GM12864 (cell line): ENCODE data around the gene STARD7.

Experiments used
- DNase-seq: peaks from one replicate; pipeline ENCODE4 v3.0.0-alpha.2; 2011; ENCODE audit warnings: low read depth
- H3K4me3 ChIP-seq: 2 replicates; pipeline ENCODE4 v1.5.1; 2011; ENCODE audit warnings: mild to moderate bottlenecking, low read depth, low read length, control low read depth
- TF ChIP-seq, protein P1 (sequence below): IDR thresholded peaks from 2 replicates; pipeline ENCODE4 v1.5.1; 2011; ENCODE audit warnings: low read depth, mild to moderate bottlenecking, moderate library complexity, low read length, control low read depth, inconsistent platforms; ENCODE audit errors: missing control alignments

Gene STARD7

DNA sequence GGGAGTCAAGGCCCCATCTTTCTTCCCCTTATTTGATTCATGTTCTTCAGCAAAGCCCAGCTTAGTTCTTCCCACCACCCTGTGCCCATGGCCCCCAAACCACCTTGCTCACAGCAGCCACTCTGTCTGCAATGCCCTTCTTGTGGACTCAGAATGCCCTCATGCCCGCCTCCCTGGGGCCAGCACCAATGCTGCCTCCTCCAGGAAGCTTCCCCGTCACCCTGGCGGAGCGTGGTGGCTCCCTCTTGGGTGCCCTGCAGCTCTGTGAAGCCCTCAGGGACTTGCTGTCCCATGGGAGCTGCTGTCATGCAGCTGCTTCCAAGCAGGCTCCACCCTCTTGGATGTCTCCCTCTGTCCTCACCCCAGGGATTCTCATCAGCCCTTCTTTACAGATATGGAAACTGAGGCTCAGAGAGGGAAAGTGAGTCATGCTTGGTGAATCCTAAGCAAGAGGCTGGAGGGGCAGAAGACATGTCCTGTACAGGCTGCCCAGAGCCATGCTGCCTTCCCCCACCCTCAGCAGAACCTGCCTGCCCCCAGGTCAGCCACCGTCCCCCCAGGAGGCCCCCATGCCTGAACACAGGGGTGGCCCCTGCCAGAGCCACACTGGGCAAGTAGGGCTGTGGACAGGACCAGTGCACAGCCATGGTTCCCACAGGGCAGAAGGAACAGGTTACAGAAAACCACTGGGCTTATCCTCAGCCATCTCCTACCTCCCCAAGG lies 51.5 kb downstream of the STARD7 start:
- DNase-seq: no peak
- TF ChIP-seq, protein P1, sequence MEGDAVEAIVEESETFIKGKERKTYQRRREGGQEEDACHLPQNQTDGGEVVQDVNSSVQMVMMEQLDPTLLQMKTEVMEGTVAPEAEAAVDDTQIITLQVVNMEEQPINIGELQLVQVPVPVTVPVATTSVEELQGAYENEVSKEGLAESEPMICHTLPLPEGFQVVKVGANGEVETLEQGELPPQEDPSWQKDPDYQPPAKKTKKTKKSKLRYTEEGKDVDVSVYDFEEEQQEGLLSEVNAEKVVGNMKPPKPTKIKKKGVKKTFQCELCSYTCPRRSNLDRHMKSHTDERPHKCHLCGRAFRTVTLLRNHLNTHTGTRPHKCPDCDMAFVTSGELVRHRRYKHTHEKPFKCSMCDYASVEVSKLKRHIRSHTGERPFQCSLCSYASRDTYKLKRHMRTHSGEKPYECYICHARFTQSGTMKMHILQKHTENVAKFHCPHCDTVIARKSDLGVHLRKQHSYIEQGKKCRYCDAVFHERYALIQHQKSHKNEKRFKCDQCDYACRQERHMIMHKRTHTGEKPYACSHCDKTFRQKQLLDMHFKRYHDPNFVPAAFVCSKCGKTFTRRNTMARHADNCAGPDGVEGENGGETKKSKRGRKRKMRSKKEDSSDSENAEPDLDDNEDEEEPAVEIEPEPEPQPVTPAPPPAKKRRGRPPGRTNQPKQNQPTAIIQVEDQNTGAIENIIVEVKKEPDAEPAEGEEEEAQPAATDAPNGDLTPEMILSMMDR: no peak
- H3K4me3 ChIP-seq: peak overlapping the region; percentile 7; the same call in 1 of the 2 replicates

DNA sequence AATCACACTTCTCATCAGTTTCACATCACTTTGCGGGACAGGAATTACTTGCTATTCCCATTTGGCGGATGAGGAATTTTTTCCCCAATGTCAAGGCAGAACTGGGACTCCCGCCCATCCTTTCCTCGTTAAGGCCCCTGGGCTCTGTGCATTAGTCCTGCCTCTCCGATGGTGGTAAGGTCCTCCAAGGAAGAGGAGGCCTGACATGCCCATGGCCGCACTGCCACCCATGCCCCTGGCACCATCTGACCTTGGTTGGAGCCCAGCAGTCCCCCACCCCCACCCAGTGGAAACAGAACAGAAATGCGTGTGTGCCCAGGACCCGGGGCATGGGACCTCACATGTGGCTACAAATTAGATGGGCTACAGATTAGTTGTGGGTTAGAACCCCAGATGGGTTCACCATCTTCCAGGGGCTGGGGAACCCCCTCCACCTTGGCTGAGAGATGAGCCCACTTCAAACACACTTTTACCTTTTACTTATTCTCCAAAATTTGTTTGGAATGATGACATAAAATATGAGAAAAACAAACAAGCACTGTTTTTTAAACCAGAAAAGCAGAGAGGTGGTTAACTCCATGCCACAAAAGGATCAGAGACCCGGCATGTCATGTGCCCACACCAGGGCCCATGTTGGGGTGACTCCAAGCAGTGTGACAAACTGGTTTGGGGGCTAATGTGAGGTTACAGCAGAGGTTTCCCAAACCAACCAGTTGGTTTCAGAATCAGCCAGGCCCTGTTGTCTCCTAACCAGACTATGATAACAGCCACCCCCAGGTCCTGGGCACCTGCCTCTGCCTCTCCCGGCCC lies 52.4 kb downstream of the STARD7 start:
- no peak for DNase-seq
- TF ChIP-seq, protein P1: no peak
- H3K4me3 ChIP-seq: no peak overlapping the region

DNA sequence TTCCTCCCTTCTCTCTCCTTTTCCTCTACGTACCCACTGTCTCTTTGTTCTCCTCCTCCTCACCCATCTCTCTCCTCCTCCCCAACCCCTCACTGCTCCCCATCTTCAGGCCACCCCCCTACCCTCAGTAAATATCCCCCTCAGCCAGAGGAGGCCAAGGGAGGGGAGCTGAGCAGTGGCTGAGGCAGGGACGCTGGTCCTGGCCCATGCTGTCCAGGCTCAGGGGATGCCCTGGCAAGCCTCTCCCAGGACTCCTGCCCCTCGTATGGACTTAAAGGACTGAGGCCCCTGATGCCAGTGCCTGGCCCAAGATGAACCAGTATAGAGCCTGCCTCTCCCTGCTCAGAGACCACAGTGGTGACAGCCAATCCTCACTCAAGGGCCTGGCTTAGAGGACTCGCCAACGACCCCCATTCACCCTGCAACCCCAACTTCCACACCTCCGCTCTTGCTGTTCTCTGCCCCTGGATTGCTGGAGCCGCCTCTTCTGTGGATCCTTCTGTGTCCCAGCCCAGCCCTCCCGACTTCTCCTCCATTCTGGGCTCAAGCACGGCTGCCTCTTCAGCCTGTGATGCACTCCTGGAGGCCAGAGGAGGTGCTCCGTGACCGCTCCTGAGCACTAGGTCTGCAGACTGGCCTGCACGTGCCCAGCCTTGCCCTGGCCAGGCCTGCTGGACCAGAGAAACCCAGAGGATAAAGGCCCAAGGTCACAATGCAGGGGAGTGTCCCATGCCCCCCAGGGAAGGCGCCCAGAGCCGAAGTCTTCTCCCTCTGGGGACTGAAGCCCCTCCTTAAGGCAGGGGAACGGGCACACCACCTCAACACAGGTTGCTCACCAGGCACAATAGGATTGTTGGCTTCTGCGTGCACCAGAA lies 53.9 kb downstream of the STARD7 start:
- TF ChIP-seq, protein P1: no peak
- H3K4me3 ChIP-seq: no peak overlapping the region
- no peak for DNase-seq

DNA sequence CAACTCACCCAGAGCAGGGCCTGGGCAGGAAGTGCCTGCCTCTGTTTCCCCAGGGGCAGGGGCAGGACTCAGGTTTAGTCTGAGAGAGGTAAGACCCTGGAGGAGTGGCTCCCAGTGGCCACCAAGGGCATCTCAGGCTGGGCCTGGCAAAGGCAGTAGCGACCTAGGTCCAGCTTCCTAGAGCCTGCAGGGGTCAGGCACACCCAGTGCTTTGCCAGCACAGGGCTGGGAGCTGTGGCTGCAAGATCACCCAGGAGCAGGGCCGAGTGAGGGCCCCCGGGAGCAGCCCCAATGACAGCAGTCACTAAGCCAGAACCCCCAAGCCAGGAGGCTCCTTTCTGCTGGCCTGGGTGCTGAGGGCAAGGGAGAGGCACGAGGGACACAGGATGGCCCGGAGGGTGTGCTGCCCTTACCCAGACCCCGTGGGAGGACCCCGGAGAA lies 54.6 kb downstream of the STARD7 start:
- TF ChIP-seq, protein P1: no peak
- H3K4me3 ChIP-seq: no peak overlapping the region
- DNase-seq: no peak

DNA sequence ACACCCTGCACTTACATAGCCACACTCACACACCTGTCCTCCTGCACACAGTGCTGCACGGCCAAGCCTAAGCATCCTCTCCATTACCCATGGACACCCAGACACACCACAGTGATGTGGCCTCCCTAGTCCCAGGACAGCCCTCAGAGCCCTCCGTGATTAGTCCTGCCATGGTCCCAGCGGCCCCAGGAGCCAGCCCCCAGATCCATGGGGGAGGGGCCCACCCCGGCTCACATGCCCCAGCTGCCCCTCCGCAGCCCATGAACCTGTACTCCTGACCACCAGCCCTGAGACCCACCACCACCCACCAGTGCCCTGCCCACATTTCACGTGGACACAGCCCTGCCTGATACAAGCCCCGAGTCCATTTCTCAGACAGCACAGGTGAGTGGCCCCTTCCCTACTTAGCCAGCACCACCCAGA lies 55.3 kb downstream of the STARD7 start:
- DNase-seq: no peak
- H3K4me3 ChIP-seq: no peak overlapping the region
- TF ChIP-seq, protein P1: no peak

DNA sequence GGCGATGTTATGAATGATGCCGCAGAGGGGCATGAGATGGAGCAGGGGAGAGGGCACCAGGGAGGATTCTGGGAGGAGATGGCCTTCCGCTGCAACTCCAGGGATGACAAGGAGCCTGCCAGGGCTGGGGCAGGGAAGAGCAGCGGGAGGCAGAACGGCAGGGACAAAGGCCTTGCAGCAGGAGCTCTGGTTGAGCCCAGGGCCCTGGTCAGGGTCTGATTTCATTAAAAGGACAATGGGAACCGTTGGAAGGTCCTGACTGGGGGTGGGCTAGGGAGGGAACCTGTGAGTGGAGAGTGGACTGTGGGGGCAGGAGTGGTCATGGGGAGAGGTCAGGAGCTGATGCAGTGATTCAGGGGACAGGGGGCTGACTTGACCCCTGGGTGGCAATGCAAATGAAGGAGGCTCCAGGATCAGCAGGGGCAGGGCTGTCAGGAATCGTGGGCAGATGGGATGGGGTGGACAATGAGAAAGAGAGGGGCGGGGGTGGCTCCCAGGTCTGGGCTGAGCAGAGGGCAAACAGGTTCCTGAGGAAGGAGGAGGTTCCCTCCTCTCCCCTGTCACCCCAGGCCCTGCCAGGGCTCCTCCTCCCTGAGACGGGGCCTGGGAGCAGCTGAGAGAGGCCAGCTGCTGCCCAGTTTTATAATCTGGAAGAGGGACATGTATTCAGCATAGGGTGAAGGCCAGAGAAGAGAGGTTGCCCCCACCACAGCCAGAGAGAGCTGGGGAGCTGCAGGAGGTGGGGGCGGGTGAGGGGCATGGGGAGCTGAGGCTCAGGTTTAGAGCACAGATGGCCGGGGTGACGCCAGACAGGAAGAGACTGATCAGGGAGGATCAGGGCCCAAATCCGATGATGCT lies 56.1 kb downstream of the STARD7 start:
- no peak overlapping the region for H3K4me3 ChIP-seq
- DNase-seq: no peak
- TF ChIP-seq, protein P1: no peak
